GM12878 (cell line): ENCODE measurements around the gene MTIF2. TPM values are rescaled to one million over a fixed set of nuclear protein-coding genes. Genes with fewer than 3 reads are reported as not detected.

Experiments
- ATAC-seq: fragments of 200-7000 bp; cut with Tn5 transposase; 3 replicates; pipeline ENCODE4 v1.9.1; 2020; ENCODE audit warnings: mild to moderate bottlenecking, moderate library complexity
- BruUV-seq: library from RNA; stranded (reverse); fragments of 400-500 nt; replicated peaks from 2 replicates; lab custom pipeline; 2021; lab: Mats Ljungman, UMichigan
- CTCF ChIA-PET: fragments of 300-600 bp; sonication (Branson Sonifier 250); formaldehyde crosslinking; extraction: SDS; loops from one replicate; lab custom pipeline; 2021; ENCODE audit warnings: inconsistent platforms; lab: Yijun Ruan, JAX
- POLR2A ChIA-PET: fragments of 350-600 bp; formaldehyde crosslinking; extraction: SDS; loops from one replicate; lab custom pipeline; 2021; ENCODE audit warnings: inconsistent platforms; lab: Charles Lee
- RAD21 ChIA-PET: fragments of 300-600 bp; sonication (Branson Sonifier 250); formaldehyde crosslinking; loops from one replicate; lab custom pipeline; 2023; ENCODE audit warnings: antibody characterized with exemption; ENCODE audit not compliant: unreplicated experiment; lab: Charles Lee
- SMC1A ChIA-PET: fragments of 300-600 bp; sonication (Branson Sonifier 250); formaldehyde crosslinking; loops from one replicate; lab custom pipeline; 2023; ENCODE audit not compliant: unreplicated experiment, uncharacterized antibody; lab: Charles Lee
- DNase-seq: peaks from one replicate; pipeline ENCODE4 v3.0.0-alpha.2; 2011; ENCODE audit warnings: low read depth, low spot score
- FAIRE-seq: peaks from 3 replicates; lab custom pipeline; 2011; peaks lifted over from hg19 to GRCh38; lab: Jason Lieb, UNC
- H2AFZ ChIP-seq: 2 replicates; pipeline ENCODE4 v1.6.0; 2011; ENCODE audit warnings: low read depth, low read length, control low read depth; ENCODE audit not compliant: control insufficient read depth
- H3K27ac ChIP-seq: 2 replicates; pipeline ENCODE4 v1.5.1; 2011; ENCODE audit warnings: control low read depth; ENCODE audit not compliant: control insufficient read depth, insufficient read depth
- H3K27me3 ChIP-seq, 2 experiments: replicated peaks in 1 of 2; 2 replicates each; pipeline versions ENCODE4 v1.6.0 to v1.6.1; 2011; ENCODE audit warnings: low read length in 1 of 2; ENCODE audit not compliant: control insufficient read depth in 2 of 2, insufficient read depth in 2 of 2
- H3K36me3 ChIP-seq, 2 experiments: 2 replicates each; pipeline ENCODE4 v1.5.1; 2011; ENCODE audit warnings: low read length in 1 of 2; ENCODE audit not compliant: control insufficient read depth in 2 of 2, insufficient read depth in 2 of 2
- H3K4me1 ChIP-seq: 2 replicates; pipeline ENCODE4 v1.6.1; 2011; ENCODE audit warnings: mild to moderate bottlenecking, low read length, moderate library complexity, mixed read lengths; ENCODE audit not compliant: control insufficient read depth, insufficient read depth
- H3K4me2 ChIP-seq: 2 replicates; pipeline ENCODE4 v1.6.0; 2011; ENCODE audit warnings: control low read depth; ENCODE audit not compliant: control insufficient read depth, insufficient read depth
- H3K4me3 ChIP-seq: fragments of 200-600 bp; sonication (generic); 2 replicates; pipeline ENCODE4 v1.5.1; 2016
- H3K79me2 ChIP-seq: 2 replicates; pipeline ENCODE4 v1.6.0; 2011; ENCODE audit warnings: low read length; ENCODE audit not compliant: control insufficient read depth, insufficient read depth
- H3K9ac ChIP-seq: 2 replicates; pipeline ENCODE4 v1.8.0; 2011; ENCODE audit warnings: low read length, control low read depth, mixed read lengths; ENCODE audit not compliant: control insufficient read depth, insufficient read depth
- H3K9me3 ChIP-seq: replicated peaks from 3 replicates; pipeline ENCODE4 v1.5.1; 2011; ENCODE audit warnings: mild to moderate bottlenecking, low read length; ENCODE audit not compliant: control insufficient read depth, insufficient read depth
- H4K20me1 ChIP-seq: 2 replicates; pipeline ENCODE4 v1.6.0; 2011; ENCODE audit not compliant: control insufficient read depth, insufficient read depth
- BCL11A ChIP-seq: IDR thresholded peaks from 2 replicates; pipeline ENCODE4 v1.6.1; 2011; ENCODE audit warnings: low read depth, low read length
- CBFB ChIP-seq: IDR thresholded peaks from 2 replicates; pipeline ENCODE4 v1.6.1; 2016; ENCODE audit warnings: antibody characterized with exemption, low read depth
- CBX5 ChIP-seq: sonication (generic); IDR thresholded peaks from 2 replicates; pipeline ENCODE4 v1.6.1; 2016; ENCODE audit warnings: low read depth, moderate library complexity, mild to moderate bottlenecking, inconsistent platforms
- DPF2 ChIP-seq: fragments of 450-650 bp; IDR thresholded peaks from 2 replicates; pipeline ENCODE4 v1.6.1; 2017; ENCODE audit warnings: mild to moderate bottlenecking
- EED ChIP-seq: sonication (generic); IDR thresholded peaks from 2 replicates; pipeline ENCODE4 v1.6.1; 2016; ENCODE audit warnings: antibody characterized with exemption, low read depth
- IKZF1 ChIP-seq: fragments of 450-650 bp; conservative IDR thresholded peaks from 2 replicates; pipeline ENCODE4 v1.6.1; 2017; ENCODE audit warnings: antibody characterized with exemption, mild to moderate bottlenecking
- IRF4 ChIP-seq: IDR thresholded peaks from 2 replicates; pipeline ENCODE4 v1.6.1; 2011; ENCODE audit warnings: low read depth, low read length
- KAT2A ChIP-seq: conservative IDR thresholded peaks from 2 replicates; pipeline ENCODE4 v1.6.1; 2011; ENCODE audit warnings: low read depth, low read length; ENCODE audit not compliant: control insufficient read depth
- KLF5 ChIP-seq: fragments of 450-650 bp; IDR thresholded peaks from 2 replicates; pipeline ENCODE4 v1.6.1; 2014; ENCODE audit warnings: mild to moderate bottlenecking; ENCODE audit not compliant: partially characterized antibody
- NR2F1 ChIP-seq: fragments of 450-650 bp; conservative IDR thresholded peaks from 2 replicates; pipeline ENCODE4 v1.6.1; 2017; ENCODE audit warnings: mild to moderate bottlenecking
- POU2F2 ChIP-seq: IDR thresholded peaks from 3 replicates; pipeline ENCODE4 v1.6.1; 2011; ENCODE audit warnings: low read depth, mild to moderate bottlenecking, low read length, borderline replicate concordance
- RUNX3 ChIP-seq: IDR thresholded peaks from 2 replicates; pipeline ENCODE4 v1.6.1; 2012; ENCODE audit warnings: low read length, inconsistent platforms
- USF2 ChIP-seq: IDR thresholded peaks from 2 replicates; pipeline ENCODE4 v1.6.1; 2011; ENCODE audit warnings: low read depth, low read length, improper control_type of control experiment, borderline replicate concordance
- ZSCAN29 ChIP-seq: fragments of 450-650 bp; IDR thresholded peaks from 2 replicates; pipeline ENCODE4 v1.6.1; 2017; ENCODE audit warnings: mild to moderate bottlenecking, moderate library complexity
- whole genome bisulfite sequencing: methylation state at CpG from one replicate; pipeline ENCODE4 v1.1.6; 2016; ENCODE audit warnings: low lambda C conversion rate; ENCODE audit not compliant: insufficient replicate concordance, insufficient coverage; ENCODE audit errors: missing lambda C conversion rate; 5-methylcytosine and 5-hydroxymethylcytosine counted together
- in situ Hi-C: fragments of 300-500 bp; cut with MboI; formaldehyde crosslinking; loops from 9 replicates; pipeline ENCODE4 v1.14.3; 2018; ENCODE audit warnings: mixed read lengths
- intact Hi-C: fragments of 100-400 bp; cut with micrococcal nuclease; formaldehyde crosslinking; loops from one replicate; pipeline ENCODE4 v1.14.2; 2022; ENCODE audit not compliant: unreplicated experiment
- polyA plus RNA-seq, 11 experiments: library from polyadenylated mRNA; depleted of rRNA in 4 of 11; unstranded in 6 of 11; stranded (reverse) in 5 of 11; fragments of >200 nt; fragmentation: Nextera tagmentation in 4 of 11; fragmentation: Illumina TruSeq in 1 of 11; extraction: Ambion mirVana in 4 of 11; extraction: Trizol in 1 of 11; gene quantifications; 1 replicate in 1 of 11; 2 replicates in 10 of 11; pipeline versions ENCODE4 v1.2.1 to v1.2.3, GENCODE V29; 2011 to 2016; ENCODE audit warnings: inconsistent platforms in 2 of 11, missing spikeins in 2 of 11, low read depth in 1 of 11
- total RNA-seq, 4 experiments: library from RNA; depleted of rRNA in 3 of 4; stranded (reverse); fragments of >200 nt in 3 of 4; fragmentation: Illumina TruSeq in 1 of 4; extraction: Trizol in 1 of 4; gene quantifications; 2 replicates each; pipeline versions ENCODE4 v1.2.1 to v1.2.3, GENCODE V29; 2013 to 2021
- TF ChIP-seq, protein P1 (sequence below): fragments of 450-650 bp; IDR thresholded peaks from 2 replicates; pipeline ENCODE4 v1.6.1; 2017; ENCODE audit warnings: antibody characterized with exemption, mild to moderate bottlenecking, moderate library complexity
- TF ChIP-seq, protein P2 (sequence below): fragments of 450-650 bp; IDR thresholded peaks from 2 replicates; pipeline ENCODE4 v1.6.1; 2017; ENCODE audit warnings: borderline replicate concordance
- TF ChIP-seq, protein P3 (sequence below): fragments of 450-650 bp; IDR thresholded peaks from 2 replicates; pipeline ENCODE4 v1.6.1; 2018; ENCODE audit warnings: borderline replicate concordance, mild to moderate bottlenecking; ENCODE audit not compliant: partially characterized antibody

MTIF2 gene
- total and polyA plus RNA-seq, 10 of the 15 experiments (the other 5 are each of a cell fraction or from before 2014, with no cell fraction given), result 26.4 to 63.7 (median 40.0) TPM

DNA sequence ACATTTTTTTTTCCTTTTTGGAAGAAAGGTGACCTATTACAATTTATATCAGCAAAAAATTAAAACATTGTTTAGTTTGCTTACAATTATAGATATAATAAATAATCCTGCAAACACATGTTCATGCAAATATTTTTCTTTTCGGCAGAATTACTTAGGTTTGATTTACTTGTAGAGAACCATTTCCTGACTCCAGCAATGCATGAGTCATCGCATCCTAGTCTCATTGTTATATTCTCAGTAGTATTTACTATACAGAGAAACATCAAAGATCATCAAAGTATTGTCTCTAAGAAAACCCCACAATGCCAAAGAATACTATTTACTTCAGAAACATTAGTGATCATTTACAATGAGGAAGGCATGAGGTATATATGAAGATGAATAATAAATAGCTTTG lies 40.4 kb upstream of the MTIF2 start (continued):
- TF ChIP-seq KLF5 (no peak), KAT2A (no peak), USF2 (no peak), EED (no peak)
- TF ChIP-seq, protein P1, sequence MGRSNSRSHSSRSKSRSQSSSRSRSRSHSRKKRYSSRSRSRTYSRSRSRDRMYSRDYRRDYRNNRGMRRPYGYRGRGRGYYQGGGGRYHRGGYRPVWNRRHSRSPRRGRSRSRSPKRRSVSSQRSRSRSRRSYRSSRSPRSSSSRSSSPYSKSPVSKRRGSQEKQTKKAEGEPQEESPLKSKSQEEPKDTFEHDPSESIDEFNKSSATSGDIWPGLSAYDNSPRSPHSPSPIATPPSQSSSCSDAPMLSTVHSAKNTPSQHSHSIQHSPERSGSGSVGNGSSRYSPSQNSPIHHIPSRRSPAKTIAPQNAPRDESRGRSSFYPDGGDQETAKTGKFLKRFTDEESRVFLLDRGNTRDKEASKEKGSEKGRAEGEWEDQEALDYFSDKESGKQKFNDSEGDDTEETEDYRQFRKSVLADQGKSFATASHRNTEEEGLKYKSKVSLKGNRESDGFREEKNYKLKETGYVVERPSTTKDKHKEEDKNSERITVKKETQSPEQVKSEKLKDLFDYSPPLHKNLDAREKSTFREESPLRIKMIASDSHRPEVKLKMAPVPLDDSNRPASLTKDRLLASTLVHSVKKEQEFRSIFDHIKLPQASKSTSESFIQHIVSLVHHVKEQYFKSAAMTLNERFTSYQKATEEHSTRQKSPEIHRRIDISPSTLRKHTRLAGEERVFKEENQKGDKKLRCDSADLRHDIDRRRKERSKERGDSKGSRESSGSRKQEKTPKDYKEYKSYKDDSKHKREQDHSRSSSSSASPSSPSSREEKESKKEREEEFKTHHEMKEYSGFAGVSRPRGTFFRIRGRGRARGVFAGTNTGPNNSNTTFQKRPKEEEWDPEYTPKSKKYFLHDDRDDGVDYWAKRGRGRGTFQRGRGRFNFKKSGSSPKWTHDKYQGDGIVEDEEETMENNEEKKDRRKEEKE, result no peak

GRCh38 chr2:55302241-55302640 lies 33.2 kb upstream of the MTIF2 start:
- peak; percentile 83 for FAIRE-seq
- TF ChIP-seq RUNX3 (peak; percentile 99), IKZF1 (0 out of 2 replicates have a peak, but pooled peaks have one; percentile 23), IRF4 (peak; percentile 61; the same call in 1 of the 2 replicates), POU2F2 (peak; percentile 9; the same call in 1 of the 3 replicates), BCL11A (peak; percentile 94), KAT2A (no peak), ZSCAN29 (no peak), CBFB (peak; percentile 94), CBX5 (no peak), NR2F1 (peak; percentile 84), DPF2 (peak; percentile 75)
- TF ChIP-seq, protein P2, sequence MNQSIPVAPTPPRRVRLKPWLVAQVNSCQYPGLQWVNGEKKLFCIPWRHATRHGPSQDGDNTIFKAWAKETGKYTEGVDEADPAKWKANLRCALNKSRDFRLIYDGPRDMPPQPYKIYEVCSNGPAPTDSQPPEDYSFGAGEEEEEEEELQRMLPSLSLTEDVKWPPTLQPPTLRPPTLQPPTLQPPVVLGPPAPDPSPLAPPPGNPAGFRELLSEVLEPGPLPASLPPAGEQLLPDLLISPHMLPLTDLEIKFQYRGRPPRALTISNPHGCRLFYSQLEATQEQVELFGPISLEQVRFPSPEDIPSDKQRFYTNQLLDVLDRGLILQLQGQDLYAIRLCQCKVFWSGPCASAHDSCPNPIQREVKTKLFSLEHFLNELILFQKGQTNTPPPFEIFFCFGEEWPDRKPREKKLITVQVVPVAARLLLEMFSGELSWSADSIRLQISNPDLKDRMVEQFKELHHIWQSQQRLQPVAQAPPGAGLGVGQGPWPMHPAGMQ, result no peak; the same call in 1 of the 2 replicates
- TF ChIP-seq, protein P3, sequence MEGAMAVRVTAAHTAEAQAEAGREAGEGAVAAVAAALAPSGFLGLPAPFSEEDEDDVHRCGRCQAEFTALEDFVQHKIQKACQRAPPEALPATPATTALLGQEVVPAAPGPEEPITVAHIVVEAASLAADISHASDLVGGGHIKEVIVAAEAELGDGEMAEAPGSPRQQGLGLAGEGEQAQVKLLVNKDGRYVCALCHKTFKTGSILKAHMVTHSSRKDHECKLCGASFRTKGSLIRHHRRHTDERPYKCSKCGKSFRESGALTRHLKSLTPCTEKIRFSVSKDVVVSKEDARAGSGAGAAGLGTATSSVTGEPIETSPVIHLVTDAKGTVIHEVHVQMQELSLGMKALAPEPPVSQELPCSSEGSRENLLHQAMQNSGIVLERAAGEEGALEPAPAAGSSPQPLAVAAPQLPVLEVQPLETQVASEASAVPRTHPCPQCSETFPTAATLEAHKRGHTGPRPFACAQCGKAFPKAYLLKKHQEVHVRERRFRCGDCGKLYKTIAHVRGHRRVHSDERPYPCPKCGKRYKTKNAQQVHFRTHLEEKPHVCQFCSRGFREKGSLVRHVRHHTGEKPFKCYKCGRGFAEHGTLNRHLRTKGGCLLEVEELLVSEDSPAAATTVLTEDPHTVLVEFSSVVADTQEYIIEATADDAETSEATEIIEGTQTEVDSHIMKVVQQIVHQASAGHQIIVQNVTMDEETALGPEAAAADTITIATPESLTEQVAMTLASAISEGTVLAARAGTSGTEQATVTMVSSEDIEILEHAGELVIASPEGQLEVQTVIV, result no peak

More at GRCh38 chr2:55302241-55302640, 33.2 kb upstream of the MTIF2 start:
- Histone ChIP-seq H3K9ac (no peak overlapping the region), H3K9me3 (no peaks in the 10 kb centered on the region), H3K27me3 (no peaks in the 10 kb centered on the region), H4K20me1 (no peaks in the 10 kb centered on the region), H3K36me3 (no peaks in the 10 kb centered on the region; a peak in 1 of 4 replicates), H3K4me3 (no peak overlapping the region), H3K4me1 (peaks cover 18% of the 10 kb centered on the region), H2AFZ (no peak overlapping the region), H3K27ac (no peak overlapping the region), H3K4me2 (peak overlapping the region; percentile 41; the same call in 1 of the 2 replicates), H3K79me2 (no peaks in the 10 kb centered on the region)
- ChIA-PET POLR2A (no interaction called here), SMC1A (interaction anchor here (0.8 to 1.9 kb wide), 3 partner anchors 9 to 13 kb away, joined by 3 to 5 read pairs (median 4); no protein-coding TSS in a partner anchor), RAD21 (no interaction called here), CTCF (interaction anchor here (1.3 kb wide), 1 partner anchor 10 kb away, joined by 4 read pairs; no protein-coding TSS in a partner anchor)
- ATAC-seq (peak; percentile 97), DNase-seq (peak; percentile 56)
- no TSS peak for BruUV-seq
- intact Hi-C loops (loop anchor here (1.0 kb wide), 1 partner anchor 9 kb away; no protein-coding TSS in a partner anchor), in situ Hi-C loops (no loop called here)
- WGBS, result 2% methylated on average over 3 of the region's 3 CpGs
